Measurements from ENCODE around the gene TMEM108. TPM values are rescaled to one million over a fixed set of nuclear protein-coding genes. Genes with fewer than 3 reads are reported as not detected.

Gene TMEM108
- polyA plus RNA-seq, 3 donors: not detected

DNA sequence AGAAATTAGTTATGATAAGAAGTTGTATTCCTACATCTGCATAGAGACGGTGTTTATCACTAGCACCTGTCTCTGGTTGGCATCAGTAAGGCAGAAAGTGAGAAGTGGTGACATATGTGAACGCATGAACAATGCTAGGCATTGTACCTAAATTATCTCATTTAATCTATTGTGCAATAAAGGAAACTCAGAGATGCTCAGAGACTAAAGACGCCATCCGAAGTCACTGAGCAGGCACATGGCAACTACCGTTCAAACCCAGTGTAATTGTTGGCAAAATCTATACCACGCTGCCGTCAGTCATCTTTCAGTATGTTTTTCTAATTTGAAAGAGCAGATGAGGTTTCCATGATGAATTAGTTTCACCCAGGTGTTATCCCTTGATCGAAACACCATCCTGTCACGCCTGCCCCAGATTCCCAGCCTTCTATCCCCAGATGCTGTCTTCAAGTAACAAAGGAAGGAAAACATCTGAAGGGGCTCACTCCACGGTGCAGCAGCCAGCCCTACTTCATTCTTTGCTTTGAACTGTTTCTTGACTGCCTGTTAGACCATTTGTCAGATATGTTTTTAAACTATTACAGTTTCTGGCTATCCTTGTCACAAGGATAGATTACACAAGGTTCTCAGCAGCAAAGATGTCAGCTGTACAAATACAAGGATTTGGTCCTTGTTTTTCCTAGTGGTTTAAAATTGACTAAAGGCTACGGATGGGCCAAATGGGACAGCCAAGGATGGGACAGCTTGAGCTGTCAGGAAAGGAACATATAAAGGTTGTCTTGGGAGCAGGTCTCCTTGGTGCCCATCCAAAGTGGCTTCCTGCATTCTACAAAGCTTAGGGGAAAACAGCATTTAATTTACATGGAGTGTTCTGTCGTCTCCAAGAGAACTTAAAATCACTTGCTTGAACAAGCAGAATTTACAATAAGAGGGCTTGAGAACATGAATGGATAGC, 99.1 kb downstream of the TMEM108 start:
- TF ChIP-seq, protein P1, sequence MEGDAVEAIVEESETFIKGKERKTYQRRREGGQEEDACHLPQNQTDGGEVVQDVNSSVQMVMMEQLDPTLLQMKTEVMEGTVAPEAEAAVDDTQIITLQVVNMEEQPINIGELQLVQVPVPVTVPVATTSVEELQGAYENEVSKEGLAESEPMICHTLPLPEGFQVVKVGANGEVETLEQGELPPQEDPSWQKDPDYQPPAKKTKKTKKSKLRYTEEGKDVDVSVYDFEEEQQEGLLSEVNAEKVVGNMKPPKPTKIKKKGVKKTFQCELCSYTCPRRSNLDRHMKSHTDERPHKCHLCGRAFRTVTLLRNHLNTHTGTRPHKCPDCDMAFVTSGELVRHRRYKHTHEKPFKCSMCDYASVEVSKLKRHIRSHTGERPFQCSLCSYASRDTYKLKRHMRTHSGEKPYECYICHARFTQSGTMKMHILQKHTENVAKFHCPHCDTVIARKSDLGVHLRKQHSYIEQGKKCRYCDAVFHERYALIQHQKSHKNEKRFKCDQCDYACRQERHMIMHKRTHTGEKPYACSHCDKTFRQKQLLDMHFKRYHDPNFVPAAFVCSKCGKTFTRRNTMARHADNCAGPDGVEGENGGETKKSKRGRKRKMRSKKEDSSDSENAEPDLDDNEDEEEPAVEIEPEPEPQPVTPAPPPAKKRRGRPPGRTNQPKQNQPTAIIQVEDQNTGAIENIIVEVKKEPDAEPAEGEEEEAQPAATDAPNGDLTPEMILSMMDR (IDR thresholded peaks at IDR 0.05): no peak
- H3K27me3 Mint-ChIP-seq (ENCODE audit: low read depth in 3 of 3): peaks cover 2 to 19% (median 4%) of the 10 kb centered on the region in 3 donors
- H3K4me1 Mint-ChIP-seq: no peaks in the 10 kb centered on the region
- H3K9ac ChIP-seq (ENCODE audit: insufficient read depth, low read length, poor library complexity, severe bottlenecking): no peak overlapping the region
- no peak overlapping the region for H2AFZ ChIP-seq (ENCODE audit: insufficient read depth, low read depth, low read length, poor library complexity, severe bottlenecking)
- H3K4me1 ChIP-seq (ENCODE audit: control insufficient read depth in 1 of 2, insufficient read depth in 2 of 2, low read length in 2 of 2): no peaks in the 10 kb centered on the region
- DNase-seq: no peak
- H3K36me3 ChIP-seq (replicated peaks in 1 of 2; ENCODE audit: control insufficient read depth in 1 of 2, insufficient read depth in 2 of 2, low read length in 2 of 2): no peaks in the 10 kb centered on the region
- no peak overlapping the region for H3K4me3 ChIP-seq (replicated peaks in 1 of 3; ENCODE audit: low read depth in 2 of 3, low read length in 3 of 3)
- no peaks in the 10 kb centered on the region for H3K36me3 Mint-ChIP-seq
- H3K27ac Mint-ChIP-seq: no peak overlapping the region
- peaks cover 0 to 2% (median 0%) of the 10 kb centered on the region in 7 donors for H3K9me3 Mint-ChIP-seq
- no peak overlapping the region for H3K4me2 ChIP-seq (replicated peaks; ENCODE audit: extremely low read depth, low read length, poor library complexity, severe bottlenecking)
- intact Hi-C loops (cut with micrococcal nuclease): no loop called here
- 92% methylated on average over 7 of the region's 12 CpGs for WGBS (ENCODE audit: insufficient coverage)
- H4K20me1 ChIP-seq (ENCODE audit: insufficient read depth, low read length): no peaks in the 10 kb centered on the region
- no peaks in the 10 kb centered on the region for H3K79me2 ChIP-seq (ENCODE audit: insufficient read depth, low read length)
- no peaks in the 10 kb centered on the region for H3K27me3 ChIP-seq (ENCODE audit: control insufficient read depth in 2 of 2, insufficient read depth in 2 of 2, low read length in 2 of 2)
- H3K9me3 ChIP-seq (replicated peaks in 1 of 2; ENCODE audit: control insufficient read depth in 1 of 2, insufficient read depth in 1 of 2, low read length in 2 of 2): no peaks in the 10 kb centered on the region
- no peak overlapping the region for H3K27ac ChIP-seq (ENCODE audit: low read depth in 1 of 2, low read length in 2 of 2)
- no peak overlapping the region for H3K4me3 Mint-ChIP-seq

DNA sequence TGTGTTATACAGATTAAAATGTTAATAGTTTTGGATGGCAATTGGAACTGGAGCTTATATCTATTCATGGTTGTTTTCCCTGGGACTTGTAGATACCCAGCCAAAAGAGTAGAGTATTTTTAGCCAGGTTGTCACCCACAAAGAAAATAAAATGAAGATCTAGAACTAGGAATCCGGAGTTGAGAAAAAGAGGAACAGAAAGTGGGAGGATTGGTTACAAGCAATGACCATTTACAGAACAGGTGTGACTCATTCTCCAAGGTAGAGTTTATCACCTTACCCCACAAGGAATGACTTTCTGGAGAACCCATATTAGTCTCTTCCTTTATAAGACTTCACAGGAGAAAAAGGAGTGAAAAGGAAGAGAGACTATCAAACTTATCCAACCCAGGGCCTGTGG, 99.8 kb downstream of the TMEM108 start:
- Histone ChIP-seq H3K4me2 (replicated peaks; ENCODE audit: extremely low read depth, low read length, poor library complexity, severe bottlenecking) (no peak overlapping the region), H3K4me1 (ENCODE audit: control insufficient read depth in 1 of 2, insufficient read depth in 2 of 2, low read length in 2 of 2) (no peaks in the 10 kb centered on the region), H2AFZ (ENCODE audit: insufficient read depth, low read depth, low read length, poor library complexity, severe bottlenecking) (no peak overlapping the region), H3K27ac (ENCODE audit: low read depth in 1 of 2, low read length in 2 of 2) (no peak overlapping the region), H4K20me1 (ENCODE audit: insufficient read depth, low read length) (no peaks in the 10 kb centered on the region), H3K36me3 (replicated peaks in 1 of 2; ENCODE audit: control insufficient read depth in 1 of 2, insufficient read depth in 2 of 2, low read length in 2 of 2) (no peaks in the 10 kb centered on the region), H3K4me3 (replicated peaks in 1 of 3; ENCODE audit: low read depth in 2 of 3, low read length in 3 of 3) (no peak overlapping the region), H3K27me3 (ENCODE audit: control insufficient read depth in 2 of 2, insufficient read depth in 2 of 2, low read length in 2 of 2) (no peaks in the 10 kb centered on the region), H3K9me3 (replicated peaks in 1 of 2; ENCODE audit: control insufficient read depth in 1 of 2, insufficient read depth in 1 of 2, low read length in 2 of 2) (no peaks in the 10 kb centered on the region), H3K79me2 (ENCODE audit: insufficient read depth, low read length) (no peaks in the 10 kb centered on the region), H3K9ac (ENCODE audit: insufficient read depth, low read length, poor library complexity, severe bottlenecking) (no peak overlapping the region)
- Mint-ChIP-seq H3K9me3 (peaks cover 0 to 2% (median 0%) of the 10 kb centered on the region in 7 donors), H3K27ac (no peak overlapping the region), H3K36me3 (no peaks in the 10 kb centered on the region), H3K27me3 (ENCODE audit: low read depth in 3 of 3) (peaks cover 2 to 19% (median 4%) of the 10 kb centered on the region in 3 donors), H3K4me3 (no peak overlapping the region), H3K4me1 (no peaks in the 10 kb centered on the region)
- TF ChIP-seq, protein P1 (IDR thresholded peaks at IDR 0.05): no peak
- no CpG with 5 or more reads among the region's 1 CpG for WGBS (ENCODE audit: insufficient coverage)
- no peak for DNase-seq
- intact Hi-C loops (cut with micrococcal nuclease): no loop called here

All from CD14-positive monocyte (primary cell).